Psoas muscle (tissue), 8 donors: Measurements from ENCODE around the gene BRIP1. TPM values are rescaled to one million over a fixed set of nuclear protein-coding genes. Genes with fewer than 3 reads are reported as not detected.

Experiments
- ATAC-seq, 4 donors: fragments of 200-7000 bp; cut with Tn5 transposase; one replicate each; pipeline ENCODE4 v1.9.1; 2020; ENCODE audit warnings: moderate library complexity in 3 of 4, mild to moderate bottlenecking in 2 of 4
- DNase-seq, 2 donors: peaks; one replicate each; pipeline ENCODE4 v3.0.0-alpha.2; 2020
- H3K27ac ChIP-seq: fragments of 200-600 bp; one replicate; pipeline ENCODE4 v1.8.0; 2022
- H3K27me3 ChIP-seq, 3 donors: fragments of 200-600 bp in 1 of 3; one replicate each; pipeline versions ENCODE4 v1.6.1 to v1.8.0; 2013 to 2022; ENCODE audit warnings: low read length in 2 of 3, mild to moderate bottlenecking in 2 of 3, moderate library complexity in 1 of 3; ENCODE audit not compliant: insufficient read depth in 3 of 3
- H3K36me3 ChIP-seq, 2 donors: fragments of 200-600 bp in 1 of 2; one replicate each; pipeline versions ENCODE4 v1.6.1 to v1.8.0; 2013 to 2022; ENCODE audit warnings: low read depth in 1 of 2, mild to moderate bottlenecking in 1 of 2, moderate library complexity in 1 of 2; ENCODE audit not compliant: insufficient read depth in 1 of 2
- H3K4me1 ChIP-seq: fragments of 200-600 bp; one replicate; pipeline ENCODE4 v1.8.0; 2022
- H3K4me3 ChIP-seq: fragments of 200-600 bp; one replicate; pipeline ENCODE4 v1.8.0; 2022; ENCODE audit warnings: mild to moderate bottlenecking
- H3K9me3 ChIP-seq: fragments of 200-600 bp; one replicate; pipeline ENCODE4 v1.8.0; 2022
- WGBS, 3 donors: extraction: QIAGEN DNeasy Blood & Tissue Kit; methylation state at CpG; one replicate each; pipeline versions ENCODE4 v1.1.6 to v1.1.7; 2013; 5-methylcytosine and 5-hydroxymethylcytosine counted together
- intact Hi-C, 2 donors: fragments of 100-400 bp; cut with DNase I; formaldehyde crosslinking; loops; one replicate each; pipeline versions ENCODE4 v1.11.0 to v1.14.2; 2022
- polyA plus RNA-seq, 3 donors: library from polyadenylated mRNA; stranded (reverse); fragments of 200-250 nt; gene quantifications; one replicate each; pipeline ENCODE4 v1.2.3, GENCODE V29; 2013
- total RNA-seq, 4 donors: library from RNA; stranded (reverse); fragmentation: NEBNext Ultra II Directional in 2 of 4; extraction: Animal tissue kit (Norgen Biotek cat#: 25700) in 2 of 4; gene quantifications; one replicate each; pipeline versions ENCODE4 v1.2.1 to v1.2.4, GENCODE V29; 2021 to 2023
- TF ChIP-seq, protein P1 (sequence below): fragments of 200-600 bp; IDR thresholded peaks from one replicate; pipeline ENCODE4 v1.8.0; 2022; ENCODE audit warnings: antibody characterized with exemption
- donor health status: healthy with polysubstance abuse.
- donor health status: DM: no; HTN: no; CAD: no; lungs with moderate emphysema.
- donor health status: Bipolar disorder and iron deficiency.
- donor health status: healthy.
- donor health status: DM: yes; HTN: yes; CAD: no.
- donor health status: DM: no; HTN: no; CAD: no.
- donor health status: DM: no; HTN: no; CAD: no.
- donor health status: DM: yes; HTN: yes; CAD: no.

Gene BRIP1
- total and polyA plus RNA-seq, 7 donors = 0.03 to 0.40 (median 0.19) TPM; not detected in 1

DNA sequence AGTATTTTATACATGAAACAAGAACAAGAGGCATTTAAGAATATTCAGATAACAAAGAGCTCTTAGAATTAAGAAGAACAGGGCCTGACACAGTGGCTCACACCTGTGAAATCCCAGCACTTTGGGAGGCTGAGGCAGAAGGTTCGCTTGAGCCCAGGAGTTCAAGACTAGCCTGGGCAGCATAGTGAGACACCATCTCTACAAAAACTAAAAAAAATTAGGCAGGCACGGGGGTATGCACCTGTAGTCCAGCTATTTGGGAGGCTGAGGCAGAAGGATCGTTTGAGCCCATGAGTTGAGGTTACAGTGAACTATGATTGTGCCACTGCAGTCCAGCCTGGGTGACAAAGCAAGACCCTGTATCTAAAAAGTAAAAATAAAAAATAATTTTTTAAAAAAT, 12.5 kb upstream of the BRIP1 start:
- ATAC-seq (no peak), DNase-seq (no peak)
- no peak overlapping the region for H3K4me3 ChIP-seq
- 89 to 95% (median 91%) methylated on average over 3 of the region's 3 CpGs for whole genome bisulfite sequencing, 3 donors
- H3K9me3 ChIP-seq = no peaks in the 10 kb centered on the region
- no peaks in the 10 kb centered on the region for H3K4me1 ChIP-seq
- H3K27me3 ChIP-seq = no peaks in the 10 kb centered on the region
- TF ChIP-seq, protein P1, sequence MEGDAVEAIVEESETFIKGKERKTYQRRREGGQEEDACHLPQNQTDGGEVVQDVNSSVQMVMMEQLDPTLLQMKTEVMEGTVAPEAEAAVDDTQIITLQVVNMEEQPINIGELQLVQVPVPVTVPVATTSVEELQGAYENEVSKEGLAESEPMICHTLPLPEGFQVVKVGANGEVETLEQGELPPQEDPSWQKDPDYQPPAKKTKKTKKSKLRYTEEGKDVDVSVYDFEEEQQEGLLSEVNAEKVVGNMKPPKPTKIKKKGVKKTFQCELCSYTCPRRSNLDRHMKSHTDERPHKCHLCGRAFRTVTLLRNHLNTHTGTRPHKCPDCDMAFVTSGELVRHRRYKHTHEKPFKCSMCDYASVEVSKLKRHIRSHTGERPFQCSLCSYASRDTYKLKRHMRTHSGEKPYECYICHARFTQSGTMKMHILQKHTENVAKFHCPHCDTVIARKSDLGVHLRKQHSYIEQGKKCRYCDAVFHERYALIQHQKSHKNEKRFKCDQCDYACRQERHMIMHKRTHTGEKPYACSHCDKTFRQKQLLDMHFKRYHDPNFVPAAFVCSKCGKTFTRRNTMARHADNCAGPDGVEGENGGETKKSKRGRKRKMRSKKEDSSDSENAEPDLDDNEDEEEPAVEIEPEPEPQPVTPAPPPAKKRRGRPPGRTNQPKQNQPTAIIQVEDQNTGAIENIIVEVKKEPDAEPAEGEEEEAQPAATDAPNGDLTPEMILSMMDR = no peak
- no peak overlapping the region for H3K27ac ChIP-seq
- H3K36me3 ChIP-seq = peaks cover 0 to 88% of the 10 kb centered on the region in 2 donors
- intact Hi-C loops = no loop called here

GRCh38 chr17:61875285-61875684, 12.0 kb upstream of the BRIP1 start:
- DNase-seq (no peak), ATAC-seq (no peak)
- Histone ChIP-seq H3K9me3 (no peaks in the 10 kb centered on the region), H3K4me1 (no peaks in the 10 kb centered on the region), H3K4me3 (no peak overlapping the region), H3K27me3 (no peaks in the 10 kb centered on the region), H3K36me3 (peaks cover 0 to 88% of the 10 kb centered on the region in 2 donors), H3K27ac (no peak overlapping the region)
- intact Hi-C loops = no loop called here
- 49 to 85% (median 73%) methylated on average over 1 of the region's 1 CpG for WGBS, 3 donors
- TF ChIP-seq, protein P1 = no peak

DNA sequence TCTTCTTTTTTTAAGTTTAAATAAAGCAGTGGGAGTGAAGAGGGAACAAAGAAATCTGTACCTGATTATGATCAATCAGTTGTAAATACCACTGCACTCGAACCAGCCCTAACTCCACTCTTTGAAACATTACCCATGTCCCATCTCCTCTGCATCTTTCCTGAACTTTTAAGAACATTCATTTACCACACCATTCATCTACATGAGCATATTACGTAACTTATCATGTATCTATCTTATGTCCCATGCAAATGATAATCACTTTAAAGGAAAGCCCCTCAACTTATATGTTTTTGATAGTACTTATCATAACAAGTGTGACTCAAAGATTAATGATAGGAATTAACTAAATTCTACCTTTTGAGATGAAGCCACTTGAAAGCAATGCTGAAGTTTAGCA, 10.7 kb upstream of the BRIP1 start:
- H3K4me1 ChIP-seq = no peaks in the 10 kb centered on the region
- no peak for ATAC-seq
- intact Hi-C loops = no loop called here

GRCh38 chr17:61872099-61872498, 8.8 kb upstream of the BRIP1 start:
- H3K4me1 ChIP-seq = no peaks in the 10 kb centered on the region
- WGBS, 3 donors = 97 to 98% (median 98%) methylated on average over 3 of the region's 3 CpGs
- no peaks in the 10 kb centered on the region for H3K9me3 ChIP-seq
- H3K4me3 ChIP-seq = no peak overlapping the region
- DNase-seq (no peak), ATAC-seq (no peak)
- no peaks in the 10 kb centered on the region for H3K27me3 ChIP-seq
- intact Hi-C loops = no loop called here
- peaks cover 0 to 98% of the 10 kb centered on the region in 2 donors for H3K36me3 ChIP-seq
- H3K27ac ChIP-seq = no peak overlapping the region
- TF ChIP-seq, protein P1 = no peak

More for the DNA sequence above, 10.7 kb upstream of the BRIP1 start:
- no peaks in the 10 kb centered on the region for H3K27me3 ChIP-seq
- DNase-seq = no peak
- no peaks in the 10 kb centered on the region for H3K9me3 ChIP-seq
- WGBS, 3 donors = 85 to 94% (median 93%) methylated on average over 2 of the region's 2 CpGs
- H3K36me3 ChIP-seq = peaks cover 0 to 93% of the 10 kb centered on the region in 2 donors
- no peak overlapping the region for H3K27ac ChIP-seq
- no peak overlapping the region for H3K4me3 ChIP-seq
- TF ChIP-seq, protein P1 = no peak

DNA sequence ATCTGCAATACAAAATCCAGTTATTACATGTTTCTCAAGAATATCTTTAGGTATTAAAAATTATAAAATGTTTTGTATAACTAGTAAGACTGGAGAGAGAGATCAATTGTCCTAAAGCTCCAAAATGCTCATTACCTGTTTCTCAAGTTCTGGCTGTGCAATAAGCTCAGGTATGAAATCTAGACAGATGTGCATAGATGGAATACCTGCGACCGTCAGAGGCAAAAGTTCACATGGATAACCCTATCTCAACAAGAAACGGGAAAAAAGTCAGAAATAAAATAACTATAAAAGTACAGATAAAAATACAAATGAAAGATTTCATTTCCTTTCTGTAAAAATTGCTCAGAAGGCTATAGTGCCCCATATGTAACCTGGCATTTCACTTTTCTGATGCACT, 5.8 kb upstream of the BRIP1 start:
- intact Hi-C loops = no loop called here
- Histone ChIP-seq H3K27ac (no peak overlapping the region), H3K36me3 (peaks cover 0 to 79% of the 10 kb centered on the region in 2 donors), H3K27me3 (no peaks in the 10 kb centered on the region), H3K4me3 (no peak overlapping the region), H3K4me1 (peaks cover under 1% of the 10 kb centered on the region), H3K9me3 (no peaks in the 10 kb centered on the region)
- 91 to 94% (median 92%) methylated on average over 3 of the region's 3 CpGs for WGBS, 3 donors
- DNase-seq = no peak
- no peak for ATAC-seq
- TF ChIP-seq, protein P1 = no peak
